Erythroblast (primary cell): ENCODE data around the gene IWS1.
"Not testable (repeated sequence)": the region's sequence is repeated elsewhere in the genome, so short reads cannot be mapped to it uniquely, and the experiment has no call there.

ENCODE experiments used
- DNase-seq, 2 experiments: peaks; one replicate each; lab custom pipeline; 2025; lab: John Stamatoyannopoulos, UW
- GATA1 ChIP-seq: IDR thresholded peaks from 2 replicates; pipeline ENCODE4 v1.6.1; 2011; ENCODE audit warnings: low read depth, mild to moderate bottlenecking, control low read depth, low read length, moderate library complexity
- POLR2A ChIP-seq: IDR thresholded peaks from 2 replicates; pipeline ENCODE4 v1.6.1; 2011; ENCODE audit warnings: mild to moderate bottlenecking, low read length

IWS1 gene

DNA sequence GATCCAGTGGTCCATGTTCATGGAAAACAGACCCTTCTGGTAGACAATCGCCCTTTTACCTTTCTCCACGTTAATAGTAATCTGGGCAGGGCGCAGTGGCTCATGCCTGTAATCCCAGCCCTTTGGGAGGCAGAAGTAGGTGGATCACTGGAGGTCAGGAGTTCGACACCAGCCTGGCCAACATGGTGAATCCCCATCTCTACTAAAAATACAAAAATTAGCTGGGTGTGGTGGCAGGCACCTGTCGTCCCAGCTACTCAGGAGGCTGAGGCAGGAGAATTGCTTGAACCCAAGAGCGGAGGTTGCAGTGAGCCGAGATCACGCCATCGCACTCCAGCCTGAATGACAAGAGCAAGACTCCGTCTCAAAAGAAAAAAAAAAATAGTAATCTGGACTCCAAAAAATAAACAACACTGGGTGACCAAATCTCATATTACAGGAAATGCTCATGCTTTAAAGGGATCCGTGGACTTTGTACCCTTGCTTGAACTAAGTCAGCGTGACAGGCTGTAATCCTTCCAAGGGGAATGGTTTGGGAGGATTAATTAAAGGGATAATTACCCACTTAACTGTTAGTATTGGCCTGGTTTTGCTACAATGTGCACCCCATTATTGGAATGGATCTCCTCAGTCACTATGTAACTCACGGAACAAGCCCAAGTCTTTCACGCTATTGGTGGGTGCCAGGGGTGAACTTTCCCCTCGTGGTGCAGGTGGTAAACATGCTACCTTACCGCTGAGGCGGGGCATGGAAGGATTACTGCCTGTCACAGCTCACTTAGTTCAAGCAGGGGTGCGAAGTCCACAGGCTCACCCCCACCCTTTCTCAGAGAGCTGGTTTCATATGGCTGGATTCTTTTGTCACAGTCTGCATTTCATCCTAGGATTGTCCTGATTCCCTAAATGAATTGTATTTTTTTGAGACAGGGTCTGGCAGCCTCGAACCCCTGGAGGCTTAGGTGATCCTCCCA is 71.4 kb downstream of the IWS1 start:
- no peak for TF ChIP-seq POLR2A
- TF ChIP-seq GATA1 = no peak
- no peak for DNase-seq

DNA sequence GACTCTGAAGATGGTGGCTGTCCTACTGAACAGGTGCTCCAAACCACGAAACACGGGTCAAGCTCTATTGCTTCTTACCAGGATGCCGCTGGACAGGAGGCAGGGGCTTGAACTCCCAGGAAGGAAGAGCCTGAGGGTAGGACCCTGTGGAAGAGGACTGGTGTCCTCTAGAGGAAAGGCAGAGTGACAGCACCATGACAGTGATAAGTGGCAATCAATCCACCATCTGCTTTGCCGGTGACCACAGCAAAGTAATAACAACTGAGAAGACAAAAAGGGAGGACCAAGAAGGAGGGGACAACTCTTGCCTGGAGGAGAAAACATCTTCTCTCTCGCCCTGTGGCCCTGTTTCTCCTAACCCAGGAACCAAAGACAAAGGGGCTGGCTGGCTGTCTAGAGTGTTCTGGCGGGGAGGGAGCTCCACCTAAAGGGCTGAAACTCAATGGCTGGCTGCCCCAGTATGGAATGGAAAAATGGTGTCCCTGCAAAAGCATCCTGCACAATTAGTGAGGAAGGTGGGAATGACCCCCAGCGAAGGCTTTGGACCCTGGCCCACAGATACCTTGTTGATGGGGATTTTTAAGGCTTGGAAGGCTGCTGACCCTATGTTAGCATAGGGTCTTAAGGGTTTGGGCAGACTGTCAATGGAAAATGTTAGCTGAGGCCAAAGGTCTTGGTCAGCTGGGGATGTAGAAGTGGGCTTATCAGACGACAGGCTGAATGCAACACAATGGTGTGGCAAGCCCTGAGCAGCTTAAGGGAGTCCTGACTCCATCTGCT is 72.7 kb downstream of the IWS1 start:
- DNase-seq = peak; percentile 44 to 48

DNA sequence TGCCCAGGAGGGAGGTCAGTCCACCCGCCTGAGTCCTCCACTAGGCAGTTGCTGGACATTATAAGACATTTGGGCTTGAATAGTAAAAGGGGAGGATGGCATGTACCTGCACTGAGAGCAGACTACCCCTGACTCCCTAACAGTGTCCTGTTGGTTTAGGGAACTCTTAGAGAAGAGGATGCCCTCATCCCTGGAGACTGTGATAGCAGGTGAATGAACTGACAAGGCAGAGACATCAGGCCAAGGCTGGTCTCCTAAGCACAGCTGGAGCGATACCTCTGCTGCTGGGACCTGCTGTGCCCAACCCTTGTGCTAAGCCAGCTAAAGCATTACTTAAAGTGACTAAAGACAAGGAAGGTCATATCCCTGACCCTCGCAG is 73.3 kb downstream of the IWS1 start:
- no peak for DNase-seq
- no peak for TF ChIP-seq GATA1
- no peak for TF ChIP-seq POLR2A

More for the DNA sequence above, 72.7 kb downstream of the IWS1 start:
- no peak for TF ChIP-seq GATA1
- no peak for TF ChIP-seq POLR2A

DNA sequence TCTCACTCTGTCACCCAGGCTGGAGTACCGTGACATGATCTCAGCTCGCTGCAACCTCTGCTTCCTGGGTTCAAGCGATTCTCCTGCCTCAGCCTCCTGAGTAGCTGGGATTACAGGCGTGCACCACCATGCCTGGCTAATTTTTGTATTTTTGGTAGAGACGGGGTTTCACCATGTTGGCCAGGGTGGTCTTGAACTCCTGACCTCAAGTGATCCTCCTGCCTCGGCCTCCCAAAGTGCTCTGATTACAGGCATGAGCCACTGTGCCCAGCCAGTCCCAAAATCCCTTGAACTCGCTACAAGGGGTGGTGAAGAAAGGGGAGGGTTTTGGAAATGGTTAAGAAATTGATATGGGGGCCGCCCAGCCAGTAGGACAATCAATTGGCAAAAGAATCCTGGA is 73.9 kb downstream of the IWS1 start:
- not testable (repeated sequence) for DNase-seq

DNA sequence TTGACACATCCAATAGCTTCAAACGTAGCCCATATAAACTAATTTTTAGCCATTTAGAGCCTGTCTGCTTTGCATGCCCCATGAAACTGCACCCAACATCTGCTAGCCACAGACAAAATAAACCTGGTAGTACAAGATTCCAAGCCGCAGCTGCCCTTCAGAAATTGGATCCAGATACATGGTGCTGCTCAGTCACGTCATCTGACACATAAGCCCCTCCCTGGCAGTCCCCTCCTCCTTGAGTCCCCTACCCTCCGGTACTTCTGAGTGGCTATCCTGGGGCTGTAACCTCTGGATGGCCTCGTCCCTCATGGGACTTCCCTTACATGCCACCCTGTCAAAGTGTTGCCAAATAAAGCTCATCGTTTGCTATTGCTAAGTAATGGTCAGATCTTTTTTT is 74.3 kb downstream of the IWS1 start:
- TF ChIP-seq POLR2A (no peak), GATA1 (no peak)
- DNase-seq = no peak

DNA sequence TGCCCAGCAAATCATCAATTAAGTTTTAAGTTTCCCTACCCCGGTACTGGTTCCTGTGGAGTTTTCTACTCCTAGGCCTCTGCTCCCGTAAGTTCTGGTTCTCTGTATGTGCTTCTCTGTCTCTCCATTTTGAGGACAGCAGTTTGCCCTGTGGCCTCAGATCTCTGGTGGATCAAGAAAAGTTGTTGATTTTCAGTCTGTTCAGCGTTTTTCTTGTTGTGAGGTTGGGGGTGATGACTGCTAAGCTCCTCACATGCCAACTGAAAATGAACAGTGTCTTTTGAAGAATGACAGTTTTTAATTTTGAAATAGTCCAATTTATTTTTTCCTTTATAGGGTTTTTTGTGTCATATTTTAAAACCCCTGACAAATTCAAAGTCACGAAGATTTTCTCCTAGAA is 76.4 kb downstream of the IWS1 start:
- DNase-seq = no peak
- TF ChIP-seq GATA1 = no peak
- TF ChIP-seq POLR2A = no peak

DNA sequence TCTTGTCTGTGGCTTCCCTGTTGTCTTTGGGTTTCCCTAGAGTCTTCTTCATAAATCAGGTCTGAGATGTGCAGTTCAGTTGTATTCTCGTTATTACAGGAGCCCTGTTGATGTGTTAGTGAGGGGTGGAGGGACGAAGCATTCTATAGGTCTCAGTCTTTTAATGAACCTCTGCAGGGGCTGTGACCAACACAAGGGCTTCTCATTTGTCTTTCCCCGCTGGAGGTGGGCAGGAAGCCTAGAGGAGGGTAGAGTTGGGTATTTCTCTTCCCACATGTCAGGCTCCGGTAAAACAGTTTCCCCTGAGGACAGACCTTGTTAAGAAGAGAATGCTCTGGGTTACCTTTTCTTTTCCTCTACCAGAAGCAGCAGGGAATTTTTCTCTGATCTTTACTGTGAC is 76.9 kb downstream of the IWS1 start:
- TF ChIP-seq GATA1 (no peak), POLR2A (no peak)

DNA sequence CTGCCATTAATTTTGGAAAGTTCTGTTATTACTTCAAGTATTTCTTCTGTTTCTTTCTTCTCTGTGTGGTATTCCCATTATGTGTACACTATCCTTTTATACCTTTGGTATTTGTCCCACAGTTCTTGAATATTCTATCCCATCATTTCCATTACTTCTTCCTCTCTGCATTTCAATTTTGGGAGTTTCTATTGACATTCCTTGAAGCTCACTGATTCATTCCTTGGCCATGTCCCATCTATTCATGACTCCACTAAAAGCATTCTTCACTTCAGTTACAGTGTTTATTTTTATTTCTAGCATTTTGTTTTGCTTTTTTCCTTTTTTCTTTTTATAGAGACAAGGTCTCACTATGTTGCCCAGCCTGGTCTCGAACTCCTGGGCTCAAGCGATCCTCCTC is 77.8 kb downstream of the IWS1 start:
- no peak for DNase-seq
- TF ChIP-seq GATA1 (no peak), POLR2A (no peak)

More for the DNA sequence above, 76.9 kb downstream of the IWS1 start:
- DNase-seq = no peak

DNA sequence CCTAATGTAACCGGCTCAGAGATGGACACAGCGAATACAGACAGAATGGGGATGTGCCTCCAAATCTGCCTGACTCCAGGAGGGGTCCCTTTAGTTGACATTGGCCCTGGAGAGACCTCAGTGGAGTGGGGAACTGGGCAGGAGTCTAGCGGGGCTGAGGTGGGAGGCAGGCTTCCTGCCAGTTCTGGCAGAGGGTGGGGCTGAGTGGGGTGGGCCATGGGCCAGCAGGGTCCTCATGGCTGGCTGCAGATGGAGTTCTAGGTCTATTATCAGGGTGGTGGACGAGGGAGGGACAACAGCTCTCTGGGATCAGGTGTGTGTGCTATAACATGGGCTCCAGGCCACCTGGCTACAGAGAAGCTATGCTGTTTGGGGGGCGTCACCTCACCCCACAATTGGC is 86.9 kb downstream of the IWS1 start:
- DNase-seq = no peak
- TF ChIP-seq GATA1 (no peak), POLR2A (no peak)

DNA sequence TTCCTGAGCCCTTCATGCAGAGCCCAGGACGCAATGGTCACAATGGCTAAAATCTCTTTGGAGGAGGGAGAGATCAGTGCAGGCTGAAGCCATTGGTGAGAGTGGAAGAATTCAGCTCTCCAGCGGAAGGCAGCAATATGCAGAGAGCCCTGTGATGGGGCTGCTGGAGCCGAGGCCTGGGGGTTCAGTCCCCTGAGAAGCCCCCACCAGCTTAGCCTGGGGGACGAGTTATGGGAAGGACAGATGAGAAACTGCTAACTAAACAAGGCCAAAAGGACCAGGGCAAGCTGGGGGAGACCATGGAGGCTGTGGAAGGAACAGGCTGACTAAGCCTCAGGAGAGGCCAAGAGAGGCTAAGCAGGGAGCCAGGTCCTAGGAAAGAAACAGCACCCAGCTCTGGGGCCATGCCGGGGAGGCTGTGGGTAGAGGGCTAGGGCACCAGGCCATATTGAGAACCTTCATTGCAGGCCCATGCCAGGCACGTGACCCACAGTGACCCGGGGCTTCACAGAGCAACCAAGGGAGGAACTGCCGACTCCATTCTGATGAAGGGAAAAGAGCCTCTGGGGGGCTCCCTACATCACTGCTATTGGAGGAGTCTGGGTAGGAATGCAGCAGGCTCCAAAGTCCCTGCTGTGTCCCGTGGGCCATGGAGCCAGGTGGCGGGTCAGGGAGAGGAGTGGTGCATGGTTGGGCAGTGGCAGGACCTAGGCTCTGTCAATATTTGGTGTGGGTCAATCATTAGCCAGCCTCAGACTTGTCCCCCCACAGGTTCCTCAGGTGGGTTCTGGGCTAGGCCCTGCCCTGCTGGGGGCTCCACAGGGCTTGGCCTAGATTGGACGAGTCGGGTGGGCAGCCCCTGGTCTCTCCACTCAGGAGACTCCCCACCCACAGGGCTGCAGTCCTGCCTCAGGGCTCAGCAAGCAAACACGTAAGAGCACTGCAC is 88.2 kb downstream of the IWS1 start:
- no peak for TF ChIP-seq POLR2A
- TF ChIP-seq GATA1 = no peak
- no peak for DNase-seq

DNA sequence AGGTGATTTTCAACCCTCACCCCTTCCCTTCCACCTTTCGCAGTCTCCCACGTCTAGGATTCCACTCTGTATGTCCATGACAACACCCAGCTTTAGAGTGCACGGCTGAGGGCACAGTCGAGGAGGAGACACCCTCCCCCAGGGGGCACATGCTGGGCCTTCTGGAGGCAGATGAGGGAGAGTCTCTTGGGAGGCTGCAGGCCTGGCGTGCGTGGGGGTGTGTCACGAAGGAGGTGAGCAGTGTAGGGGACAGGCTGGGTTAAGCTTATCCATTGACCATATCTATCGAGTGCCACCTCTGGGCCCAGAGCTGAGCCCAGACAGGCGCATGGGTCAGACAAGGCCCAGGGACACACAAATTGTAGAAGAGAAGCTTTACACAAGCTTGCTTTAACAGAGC is 89.2 kb downstream of the IWS1 start:
- TF ChIP-seq POLR2A (no peak), GATA1 (no peak)
- no peak for DNase-seq

DNA sequence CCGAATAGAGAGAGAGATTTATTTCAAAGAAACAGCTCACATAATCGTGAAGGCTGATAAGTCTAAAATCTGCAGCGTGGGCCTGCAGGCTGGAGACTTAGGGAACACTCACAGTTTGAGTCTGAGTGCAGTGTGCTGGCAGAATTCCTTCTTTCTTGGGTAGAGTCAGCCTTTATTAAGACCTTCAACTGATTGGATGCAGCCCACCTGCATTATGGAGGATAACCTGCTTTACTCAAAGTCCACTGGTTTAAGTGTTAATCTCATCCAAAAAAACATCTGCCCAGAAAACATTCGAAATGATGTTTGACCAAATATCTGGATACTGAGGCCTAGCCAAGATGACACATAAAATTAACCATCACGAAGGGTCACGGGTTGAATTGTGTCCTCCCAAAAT is 91.8 kb downstream of the IWS1 start:
- TF ChIP-seq GATA1 (no peak), POLR2A (no peak)
- DNase-seq = no peak

DNA sequence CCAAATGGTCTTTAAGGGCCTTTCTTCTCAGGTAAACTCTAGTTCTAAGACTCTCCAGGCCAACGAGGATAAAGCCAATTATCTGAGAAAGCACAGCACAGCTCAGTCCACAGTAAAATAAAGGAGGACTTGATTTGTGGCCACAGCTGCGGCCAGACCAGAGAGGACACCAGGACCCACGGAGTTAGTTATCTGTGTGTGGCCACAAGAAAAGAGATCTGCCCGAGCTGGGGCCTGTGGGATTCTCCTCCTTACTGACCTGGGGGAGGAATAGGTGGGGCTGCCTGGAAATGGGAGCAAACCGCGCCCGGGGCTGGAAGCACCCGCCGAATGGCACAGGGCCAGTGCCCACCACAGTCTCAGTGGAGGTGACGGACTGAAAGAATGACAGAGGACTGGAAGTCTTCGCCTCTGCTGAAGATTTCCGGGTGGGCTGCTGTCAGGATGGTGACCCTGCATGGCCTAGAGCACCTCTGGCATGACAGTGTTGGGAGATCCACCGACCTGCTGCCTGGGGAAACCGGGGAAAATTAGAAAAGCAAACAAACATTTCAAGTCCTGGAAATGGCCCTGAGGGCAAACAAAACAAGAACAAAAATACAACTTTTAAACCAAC is 94.8 kb downstream of the IWS1 start:
- TF ChIP-seq POLR2A (no peak), GATA1 (no peak)
- no peak for DNase-seq
